Measurements from ENCODE around the gene NRP1.

GRCh38 chr10:33272635-33273034 is 61.8 kb downstream of the NRP1 start:
- no peak for TF ChIP-seq CTCF (IDR thresholded peaks at IDR 0.05)
- TF ChIP-seq POLR2A (IDR thresholded peaks at IDR 0.05), result no peak
